Measurements from ENCODE around the gene DOLPP1.

DNA sequence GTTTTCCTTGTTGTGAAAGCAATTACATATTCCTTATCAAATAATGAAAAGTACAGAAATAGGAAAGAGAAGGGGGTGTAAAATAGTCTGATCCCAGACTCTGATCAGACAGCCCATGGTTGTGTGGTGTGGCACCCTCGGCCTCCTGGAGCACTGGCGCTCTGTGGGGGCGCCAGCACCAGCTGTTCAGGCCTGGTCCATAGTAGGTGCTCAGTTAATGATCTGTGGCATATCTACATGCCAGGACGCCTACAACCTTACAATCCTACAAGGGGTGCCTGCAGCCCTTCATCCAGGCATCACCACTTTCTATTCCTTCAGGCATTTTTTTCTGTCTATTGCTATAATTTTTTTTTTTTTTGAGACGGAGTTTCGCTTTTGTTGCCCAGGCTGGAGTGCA lies 27.9 kb upstream of the DOLPP1 start:
- TF ChIP-seq EZH2 (IDR thresholded peaks at IDR 0.05) (no peak), POLR2AphosphoS5 (IDR thresholded peaks at IDR 0.05; ENCODE audit: borderline replicate concordance, low read depth, low read length) (no peak)
